H1 (cell line): ENCODE results near the gene COL12A1.

ENCODE experiments used
- NRF1 ChIP-seq: IDR thresholded peaks from 2 replicates; pipeline ENCODE4 v1.6.1; 2011; ENCODE audit warnings: mild to moderate bottlenecking, low read depth, low read length, improper control_type of control experiment
- POLR2AphosphoS5 ChIP-seq: IDR thresholded peaks from 2 replicates; pipeline ENCODE4 v1.6.1; 2011; ENCODE audit warnings: low read depth, low read length
- RAD21 ChIP-seq, 2 experiments: IDR thresholded peaks in 1 of 2; conservative IDR thresholded peaks in 1 of 2; 2 replicates each; pipeline ENCODE4 v1.6.1; 2011; ENCODE audit warnings: low read depth in 2 of 2, low read length in 2 of 2, improper control_type of control experiment in 1 of 2, inconsistent platforms in 1 of 2, mild to moderate bottlenecking in 1 of 2, moderate library complexity in 1 of 2
- TF ChIP-seq, protein P1 (sequence below), 3 experiments: IDR thresholded peaks; 1 replicate in 2 of 3; 2 replicates in 1 of 3; pipeline versions ENCODE4 v1.5.1 to v1.6.1; 2011; ENCODE audit warnings: low read length in 3 of 3, mild to moderate bottlenecking in 3 of 3, inconsistent platforms in 2 of 3, low read depth in 1 of 3, moderate library complexity in 1 of 3; ENCODE audit not compliant: insufficient read depth in 1 of 3; ENCODE audit errors: control extremely low read depth in 1 of 3

GRCh38 chr6:75223428-75223827 lies 17.6 kb upstream of the COL12A1 start:
- TF ChIP-seq, protein P1, sequence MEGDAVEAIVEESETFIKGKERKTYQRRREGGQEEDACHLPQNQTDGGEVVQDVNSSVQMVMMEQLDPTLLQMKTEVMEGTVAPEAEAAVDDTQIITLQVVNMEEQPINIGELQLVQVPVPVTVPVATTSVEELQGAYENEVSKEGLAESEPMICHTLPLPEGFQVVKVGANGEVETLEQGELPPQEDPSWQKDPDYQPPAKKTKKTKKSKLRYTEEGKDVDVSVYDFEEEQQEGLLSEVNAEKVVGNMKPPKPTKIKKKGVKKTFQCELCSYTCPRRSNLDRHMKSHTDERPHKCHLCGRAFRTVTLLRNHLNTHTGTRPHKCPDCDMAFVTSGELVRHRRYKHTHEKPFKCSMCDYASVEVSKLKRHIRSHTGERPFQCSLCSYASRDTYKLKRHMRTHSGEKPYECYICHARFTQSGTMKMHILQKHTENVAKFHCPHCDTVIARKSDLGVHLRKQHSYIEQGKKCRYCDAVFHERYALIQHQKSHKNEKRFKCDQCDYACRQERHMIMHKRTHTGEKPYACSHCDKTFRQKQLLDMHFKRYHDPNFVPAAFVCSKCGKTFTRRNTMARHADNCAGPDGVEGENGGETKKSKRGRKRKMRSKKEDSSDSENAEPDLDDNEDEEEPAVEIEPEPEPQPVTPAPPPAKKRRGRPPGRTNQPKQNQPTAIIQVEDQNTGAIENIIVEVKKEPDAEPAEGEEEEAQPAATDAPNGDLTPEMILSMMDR (IDR thresholded peaks at IDR 0.05; ENCODE audit: control extremely low read depth in 1 of 3, insufficient read depth in 1 of 3, low read depth in 1 of 3, low read length in 3 of 3) = no peak
- TF ChIP-seq RAD21 (IDR thresholded peaks at IDR 0.05 in 1 of 2, conservative IDR thresholded peaks at IDR 0.05 in 1 of 2; ENCODE audit: low read depth in 2 of 2, low read length in 2 of 2) = no peak
- no peak for TF ChIP-seq NRF1
- TF ChIP-seq POLR2AphosphoS5 = no peak
